GM12892 (cell line): ENCODE results near the gene SNX20.

Experiments
- DNase-seq: peaks from one replicate; pipeline ENCODE4 v3.0.0; 2011; ENCODE audit not compliant: insufficient read length
- FAIRE-seq: peaks from 2 replicates; lab custom pipeline; 2011; peaks lifted over from hg19 to GRCh38; lab: Jason Lieb, UNC
- POLR2A ChIP-seq: IDR thresholded peaks from 2 replicates; pipeline ENCODE4 v1.6.1; 2011; ENCODE audit warnings: low read depth, low read length, control low read depth
- POLR2AphosphoS5 ChIP-seq: IDR thresholded peaks from 2 replicates; pipeline ENCODE4 v1.6.1; 2011; ENCODE audit warnings: low read depth, low read length, control low read depth
- TAF1 ChIP-seq: IDR thresholded peaks from 2 replicates; pipeline ENCODE4 v1.6.1; 2011; ENCODE audit warnings: low read depth, mild to moderate bottlenecking, control low read depth, low read length, borderline replicate concordance

The SNX20 gene

GRCh38 chr16:50688867-50689266 is 7.8 kb upstream of the SNX20 start:
- FAIRE-seq (no peak), DNase-seq (no peak)
- TF ChIP-seq POLR2AphosphoS5 = no peak
- no peak for TF ChIP-seq TAF1
- no peak for TF ChIP-seq POLR2A

- no peak for TF ChIP-seq POLR2A
- no peak for TF ChIP-seq TAF1
- TF ChIP-seq POLR2AphosphoS5 = no peak
- FAIRE-seq = no peak
- DNase-seq = no peak
Measured at GRCh38 chr16:50688083-50688482, 7.0 kb upstream of the SNX20 start.

GRCh38 chr16:50685462-50686063 is 4.5 kb upstream of the SNX20 start:
- TF ChIP-seq TAF1 (no peak), POLR2AphosphoS5 (no peak), POLR2A (no peak)
- DNase-seq (no peak), FAIRE-seq (no peak)

GRCh38 chr16:50684823-50685461 is 3.8 kb upstream of the SNX20 start:
- TF ChIP-seq TAF1 = no peak
- TF ChIP-seq POLR2AphosphoS5 = no peak
- TF ChIP-seq POLR2A = peak; percentile 18; the same call in 1 of the 2 replicates
- FAIRE-seq (peak; percentile 96), DNase-seq (no peak)

GRCh38 chr16:50683689-50684374 is 2.7 kb upstream of the SNX20 start:
- peak; percentile 48; the same call in 1 of the 2 replicates for TF ChIP-seq POLR2AphosphoS5
- TF ChIP-seq TAF1 = 0 out of 2 replicates have a peak, but pooled peaks have one; percentile 24
- TF ChIP-seq POLR2A = peak; percentile 64
- peak; percentile 100 for FAIRE-seq

GRCh38 chr16:50680556-50680893 is 587 bp downstream of the SNX20 start:
- FAIRE-seq (no peak), DNase-seq (no peak)
- TF ChIP-seq TAF1 = no peak
- no peak for TF ChIP-seq POLR2AphosphoS5

More at GRCh38 chr16:50683689-50684374, 2.7 kb upstream of the SNX20 start:
- DNase-seq = peak; percentile 56

- FAIRE-seq = peak; percentile 56
- TF ChIP-seq POLR2AphosphoS5 = no peak
- no peak for TF ChIP-seq TAF1
- TF ChIP-seq POLR2A = no peak
Measured at GRCh38 chr16:50679676-50680555, 1.2 kb downstream of the SNX20 start.

GRCh38 chr16:50679266-50679665 is 1.8 kb downstream of the SNX20 start:
- FAIRE-seq (no peak), DNase-seq (no peak)
- no peak for TF ChIP-seq POLR2A

More at GRCh38 chr16:50679676-50680555, 1.2 kb downstream of the SNX20 start:
- DNase-seq = no peak

GRCh38 chr16:50678531-50678930 is 2.6 kb downstream of the SNX20 start:
- DNase-seq (no peak), FAIRE-seq (peak; percentile 42)
- no peak for TF ChIP-seq POLR2AphosphoS5
- no peak for TF ChIP-seq POLR2A
- no peak for TF ChIP-seq TAF1

GRCh38 chr16:50677351-50677750 is 3.8 kb downstream of the SNX20 start:
- no peak for TF ChIP-seq POLR2A
- TF ChIP-seq TAF1 = no peak
- no peak for TF ChIP-seq POLR2AphosphoS5
- DNase-seq = no peak
- FAIRE-seq = no peak

GRCh38 chr16:50676684-50677225 is 4.4 kb downstream of the SNX20 start:
- DNase-seq (no peak), FAIRE-seq (no peak)
- TF ChIP-seq TAF1 (no peak), POLR2AphosphoS5 (no peak), POLR2A (no peak)
